GM12878 (cell line): ENCODE data around the gene TDRD9. TPM values are rescaled to one million over a fixed set of nuclear protein-coding genes. Genes with fewer than 3 reads are reported as not detected.

Experiments used
- ATAC-seq: fragments of 200-7000 bp; cut with Tn5 transposase; 3 replicates; pipeline ENCODE4 v1.9.1; 2020; ENCODE audit warnings: mild to moderate bottlenecking, moderate library complexity
- BruUV-seq: library from RNA; stranded (reverse); fragments of 400-500 nt; replicated peaks from 2 replicates; lab custom pipeline; 2021; lab: Mats Ljungman, UMichigan
- CTCF ChIA-PET: fragments of 300-600 bp; sonication (Branson Sonifier 250); formaldehyde crosslinking; extraction: SDS; loops from one replicate; lab custom pipeline; 2021; ENCODE audit warnings: inconsistent platforms; lab: Yijun Ruan, JAX
- POLR2A ChIA-PET: fragments of 350-600 bp; formaldehyde crosslinking; extraction: SDS; loops from one replicate; lab custom pipeline; 2021; ENCODE audit warnings: inconsistent platforms; lab: Charles Lee
- RAD21 ChIA-PET: fragments of 300-600 bp; sonication (Branson Sonifier 250); formaldehyde crosslinking; loops from one replicate; lab custom pipeline; 2023; ENCODE audit warnings: antibody characterized with exemption; ENCODE audit not compliant: unreplicated experiment; lab: Charles Lee
- SMC1A ChIA-PET: fragments of 300-600 bp; sonication (Branson Sonifier 250); formaldehyde crosslinking; loops from one replicate; lab custom pipeline; 2023; ENCODE audit not compliant: unreplicated experiment, uncharacterized antibody; lab: Charles Lee
- DNase-seq: peaks from one replicate; pipeline ENCODE4 v3.0.0-alpha.2; 2011; ENCODE audit warnings: low read depth, low spot score
- FAIRE-seq: peaks from 3 replicates; lab custom pipeline; 2011; peaks lifted over from hg19 to GRCh38; lab: Jason Lieb, UNC
- H2AFZ ChIP-seq: 2 replicates; pipeline ENCODE4 v1.6.0; 2011; ENCODE audit warnings: low read depth, low read length, control low read depth; ENCODE audit not compliant: control insufficient read depth
- H3K27ac ChIP-seq: 2 replicates; pipeline ENCODE4 v1.5.1; 2011; ENCODE audit warnings: control low read depth; ENCODE audit not compliant: control insufficient read depth, insufficient read depth
- H3K27me3 ChIP-seq, 2 experiments: replicated peaks in 1 of 2; 2 replicates each; pipeline versions ENCODE4 v1.6.0 to v1.6.1; 2011; ENCODE audit warnings: low read length in 1 of 2; ENCODE audit not compliant: control insufficient read depth in 2 of 2, insufficient read depth in 2 of 2
- H3K36me3 ChIP-seq, 2 experiments: 2 replicates each; pipeline ENCODE4 v1.5.1; 2011; ENCODE audit warnings: low read length in 1 of 2; ENCODE audit not compliant: control insufficient read depth in 2 of 2, insufficient read depth in 2 of 2
- H3K4me1 ChIP-seq: 2 replicates; pipeline ENCODE4 v1.6.1; 2011; ENCODE audit warnings: mild to moderate bottlenecking, low read length, moderate library complexity, mixed read lengths; ENCODE audit not compliant: control insufficient read depth, insufficient read depth
- H3K4me2 ChIP-seq: 2 replicates; pipeline ENCODE4 v1.6.0; 2011; ENCODE audit warnings: control low read depth; ENCODE audit not compliant: control insufficient read depth, insufficient read depth
- H3K4me3 ChIP-seq: fragments of 200-600 bp; sonication (generic); 2 replicates; pipeline ENCODE4 v1.5.1; 2016
- H3K79me2 ChIP-seq: 2 replicates; pipeline ENCODE4 v1.6.0; 2011; ENCODE audit warnings: low read length; ENCODE audit not compliant: control insufficient read depth, insufficient read depth
- H3K9ac ChIP-seq: 2 replicates; pipeline ENCODE4 v1.8.0; 2011; ENCODE audit warnings: low read length, control low read depth, mixed read lengths; ENCODE audit not compliant: control insufficient read depth, insufficient read depth
- H3K9me3 ChIP-seq: replicated peaks from 3 replicates; pipeline ENCODE4 v1.5.1; 2011; ENCODE audit warnings: mild to moderate bottlenecking, low read length; ENCODE audit not compliant: control insufficient read depth, insufficient read depth
- H4K20me1 ChIP-seq: 2 replicates; pipeline ENCODE4 v1.6.0; 2011; ENCODE audit not compliant: control insufficient read depth, insufficient read depth
- CHD4 ChIP-seq: fragments of 200-600 bp; sonication (generic); IDR thresholded peaks from 2 replicates; pipeline ENCODE4 v1.6.1; 2016; ENCODE audit warnings: mild to moderate bottlenecking
- CREB1 ChIP-seq: IDR thresholded peaks from 2 replicates; pipeline ENCODE4 v1.6.1; 2012; ENCODE audit warnings: low read depth, mild to moderate bottlenecking, inconsistent platforms
- ESRRA ChIP-seq: IDR thresholded peaks from 2 replicates; pipeline ENCODE4 v1.6.1; 2012; ENCODE audit warnings: mild to moderate bottlenecking, low read length, improper control_type of control experiment
- HDAC2 ChIP-seq: fragments of 200-600 bp; sonication (generic); IDR thresholded peaks from 2 replicates; pipeline ENCODE4 v1.6.1; 2017
- JUND ChIP-seq: IDR thresholded peaks from 2 replicates; pipeline ENCODE4 v1.6.1; 2012; ENCODE audit warnings: low read depth, mild to moderate bottlenecking, low read length, improper control_type of control experiment, moderate library complexity
- MTA3 ChIP-seq: IDR thresholded peaks from 2 replicates; pipeline ENCODE4 v1.6.1; 2012; ENCODE audit warnings: low read length, inconsistent platforms, borderline replicate concordance
- NKRF ChIP-seq: fragments of 450-650 bp; conservative IDR thresholded peaks from 2 replicates; pipeline ENCODE4 v1.6.1; 2017; ENCODE audit warnings: mild to moderate bottlenecking, moderate library complexity
- NR2C1 ChIP-seq: fragments of 450-650 bp; IDR thresholded peaks from 2 replicates; pipeline ENCODE4 v1.6.1; 2017; ENCODE audit warnings: antibody characterized with exemption, mild to moderate bottlenecking, moderate library complexity
- NR2F1 ChIP-seq: fragments of 450-650 bp; conservative IDR thresholded peaks from 2 replicates; pipeline ENCODE4 v1.6.1; 2017; ENCODE audit warnings: mild to moderate bottlenecking
- POLR2AphosphoS2 ChIP-seq: IDR thresholded peaks from 2 replicates; pipeline ENCODE4 v1.6.1; 2011; ENCODE audit warnings: low read depth, mild to moderate bottlenecking, low read length, improper control_type of control experiment, moderate library complexity
- POU2F2 ChIP-seq: IDR thresholded peaks from 3 replicates; pipeline ENCODE4 v1.6.1; 2011; ENCODE audit warnings: low read depth, mild to moderate bottlenecking, low read length, borderline replicate concordance
- RELB ChIP-seq: fragments of 450-650 bp; IDR thresholded peaks from 2 replicates; pipeline ENCODE4 v1.6.1; 2017; ENCODE audit warnings: low read depth, mild to moderate bottlenecking, moderate library complexity
- SIX5 ChIP-seq: IDR thresholded peaks from 2 replicates; pipeline ENCODE4 v1.6.1; 2011; ENCODE audit warnings: mild to moderate bottlenecking, low read depth, low read length, moderate library complexity; ENCODE audit not compliant: severe bottlenecking
- SMAD1 ChIP-seq: fragments of 450-650 bp; IDR thresholded peaks from 2 replicates; pipeline ENCODE4 v1.6.1; 2018; ENCODE audit warnings: mild to moderate bottlenecking, low read depth; ENCODE audit not compliant: partially characterized antibody
- SPI1 ChIP-seq: IDR thresholded peaks from 2 replicates; pipeline ENCODE4 v1.6.1; 2011; ENCODE audit warnings: low read depth, mild to moderate bottlenecking, low read length, moderate library complexity, borderline replicate concordance; ENCODE audit not compliant: insufficient read depth
- USF2 ChIP-seq: IDR thresholded peaks from 2 replicates; pipeline ENCODE4 v1.6.1; 2011; ENCODE audit warnings: low read depth, low read length, improper control_type of control experiment, borderline replicate concordance
- ZBTB11 ChIP-seq: fragments of 450-650 bp; formaldehyde crosslinking; IDR thresholded peaks from 2 replicates; pipeline ENCODE4 v1.5.0; 2022; ENCODE audit warnings: mild to moderate bottlenecking, missing genetic modification characterization
- ZZZ3 ChIP-seq: IDR thresholded peaks from 2 replicates; pipeline ENCODE4 v1.6.1; 2011; ENCODE audit warnings: low read depth; ENCODE audit not compliant: control insufficient read depth, insufficient read length
- WGBS: methylation state at CpG from one replicate; pipeline ENCODE4 v1.1.6; 2016; ENCODE audit warnings: low lambda C conversion rate; ENCODE audit not compliant: insufficient replicate concordance, insufficient coverage; ENCODE audit errors: missing lambda C conversion rate; 5-methylcytosine and 5-hydroxymethylcytosine counted together
- in situ Hi-C: fragments of 300-500 bp; cut with MboI; formaldehyde crosslinking; loops from 9 replicates; pipeline ENCODE4 v1.14.3; 2018; ENCODE audit warnings: mixed read lengths
- intact Hi-C: fragments of 100-400 bp; cut with micrococcal nuclease; formaldehyde crosslinking; loops from one replicate; pipeline ENCODE4 v1.14.2; 2022; ENCODE audit not compliant: unreplicated experiment
- polyA plus RNA-seq, 11 experiments: library from polyadenylated mRNA; depleted of rRNA in 4 of 11; unstranded in 6 of 11; stranded (reverse) in 5 of 11; fragments of >200 nt; fragmentation: Nextera tagmentation in 4 of 11; fragmentation: Illumina TruSeq in 1 of 11; extraction: Ambion mirVana in 4 of 11; extraction: Trizol in 1 of 11; gene quantifications; 1 replicate in 1 of 11; 2 replicates in 10 of 11; pipeline versions ENCODE4 v1.2.1 to v1.2.3, GENCODE V29; 2011 to 2016; ENCODE audit warnings: inconsistent platforms in 2 of 11, missing spikeins in 2 of 11, low read depth in 1 of 11
- total RNA-seq, 4 experiments: library from RNA; depleted of rRNA in 3 of 4; stranded (reverse); fragments of >200 nt in 3 of 4; fragmentation: Illumina TruSeq in 1 of 4; extraction: Trizol in 1 of 4; gene quantifications; 2 replicates each; pipeline versions ENCODE4 v1.2.1 to v1.2.3, GENCODE V29; 2013 to 2021

The TDRD9 gene
- total and polyA plus RNA-seq, 10 of the 15 experiments (the other 5 are each of a cell fraction or from before 2014, with no cell fraction given), result 0.12 TPM; not detected in 9

GRCh38 chr14:104026024-104026423 lies 97.8 kb downstream of the TDRD9 start:
- no peak for FAIRE-seq
- 5% methylated on average over 1 of the region's 1 CpG for WGBS
- RAD21 ChIA-PET, result no interaction called here
- no peak for TF ChIP-seq ESRRA
- no peak for TF ChIP-seq NR2F1
- no peak for TF ChIP-seq ZBTB11 (CRISPR knock-in tag)
- no peak for TF ChIP-seq CHD4
- TF ChIP-seq RELB, result no peak
- no peak for TF ChIP-seq MTA3
- TF ChIP-seq SPI1, result no peak
- TF ChIP-seq POLR2AphosphoS2, result no peak
- no peak for TF ChIP-seq SIX5
- TF ChIP-seq CREB1, result no peak
- TF ChIP-seq SMAD1, result no peak
- no peak for TF ChIP-seq POU2F2
- TF ChIP-seq HDAC2, result no peak
- no peak for TF ChIP-seq USF2
- TF ChIP-seq JUND, result no peak
- no peak for TF ChIP-seq NKRF
- TF ChIP-seq ZZZ3, result no peak
- TF ChIP-seq NR2C1, result no peak

More at GRCh38 chr14:104026024-104026423, 97.8 kb downstream of the TDRD9 start:
- ATAC-seq (no peak), DNase-seq (no peak)
- ChIA-PET SMC1A (interaction anchor here (1.3 kb wide), 1 partner anchor 10 kb away, joined by 4 read pairs; no protein-coding TSS in a partner anchor), CTCF (no interaction called here), POLR2A (no interaction called here)
- Histone ChIP-seq H3K9me3 (no peaks in the 10 kb centered on the region), H3K4me3 (no peak overlapping the region), H3K27me3 (no peaks in the 10 kb centered on the region), H4K20me1 (no peaks in the 10 kb centered on the region), H3K27ac (no peak overlapping the region), H2AFZ (no peak overlapping the region), H3K79me2 (no peaks in the 10 kb centered on the region), H3K4me1 (no peaks in the 10 kb centered on the region), H3K36me3 (no peaks in the 10 kb centered on the region), H3K9ac (no peak overlapping the region), H3K4me2 (no peak overlapping the region)
- intact Hi-C loops (no loop called here), in situ Hi-C loops (no loop called here)
- no TSS peak for BruUV-seq
